NCI-H2081 (cell line): Measurements from ENCODE around the gene TTLL11.
A peak's percentile ranks its signal among the peaks of the same experiment; 100 is the strongest.

Experiments used
- DNase-seq, 2 experiments: peaks; one replicate each; lab custom pipeline; 2025; lab: John Stamatoyannopoulos, UW

TTLL11 gene, protein sequence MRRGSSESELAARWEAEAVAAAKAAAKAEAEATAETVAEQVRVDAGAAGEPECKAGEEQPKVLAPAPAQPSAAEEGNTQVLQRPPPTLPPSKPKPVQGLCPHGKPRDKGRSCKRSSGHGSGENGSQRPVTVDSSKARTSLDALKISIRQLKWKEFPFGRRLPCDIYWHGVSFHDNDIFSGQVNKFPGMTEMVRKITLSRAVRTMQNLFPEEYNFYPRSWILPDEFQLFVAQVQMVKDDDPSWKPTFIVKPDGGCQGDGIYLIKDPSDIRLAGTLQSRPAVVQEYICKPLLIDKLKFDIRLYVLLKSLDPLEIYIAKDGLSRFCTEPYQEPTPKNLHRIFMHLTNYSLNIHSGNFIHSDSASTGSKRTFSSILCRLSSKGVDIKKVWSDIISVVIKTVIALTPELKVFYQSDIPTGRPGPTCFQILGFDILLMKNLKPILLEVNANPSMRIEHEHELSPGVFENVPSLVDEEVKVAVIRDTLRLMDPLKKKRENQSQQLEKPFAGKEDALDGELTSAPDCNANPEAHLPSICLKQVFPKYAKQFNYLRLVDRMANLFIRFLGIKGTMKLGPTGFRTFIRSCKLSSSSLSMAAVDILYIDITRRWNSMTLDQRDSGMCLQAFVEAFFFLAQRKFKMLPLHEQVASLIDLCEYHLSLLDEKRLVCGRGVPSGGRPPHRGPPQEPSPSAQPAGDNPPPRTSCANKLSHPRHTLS

DNA sequence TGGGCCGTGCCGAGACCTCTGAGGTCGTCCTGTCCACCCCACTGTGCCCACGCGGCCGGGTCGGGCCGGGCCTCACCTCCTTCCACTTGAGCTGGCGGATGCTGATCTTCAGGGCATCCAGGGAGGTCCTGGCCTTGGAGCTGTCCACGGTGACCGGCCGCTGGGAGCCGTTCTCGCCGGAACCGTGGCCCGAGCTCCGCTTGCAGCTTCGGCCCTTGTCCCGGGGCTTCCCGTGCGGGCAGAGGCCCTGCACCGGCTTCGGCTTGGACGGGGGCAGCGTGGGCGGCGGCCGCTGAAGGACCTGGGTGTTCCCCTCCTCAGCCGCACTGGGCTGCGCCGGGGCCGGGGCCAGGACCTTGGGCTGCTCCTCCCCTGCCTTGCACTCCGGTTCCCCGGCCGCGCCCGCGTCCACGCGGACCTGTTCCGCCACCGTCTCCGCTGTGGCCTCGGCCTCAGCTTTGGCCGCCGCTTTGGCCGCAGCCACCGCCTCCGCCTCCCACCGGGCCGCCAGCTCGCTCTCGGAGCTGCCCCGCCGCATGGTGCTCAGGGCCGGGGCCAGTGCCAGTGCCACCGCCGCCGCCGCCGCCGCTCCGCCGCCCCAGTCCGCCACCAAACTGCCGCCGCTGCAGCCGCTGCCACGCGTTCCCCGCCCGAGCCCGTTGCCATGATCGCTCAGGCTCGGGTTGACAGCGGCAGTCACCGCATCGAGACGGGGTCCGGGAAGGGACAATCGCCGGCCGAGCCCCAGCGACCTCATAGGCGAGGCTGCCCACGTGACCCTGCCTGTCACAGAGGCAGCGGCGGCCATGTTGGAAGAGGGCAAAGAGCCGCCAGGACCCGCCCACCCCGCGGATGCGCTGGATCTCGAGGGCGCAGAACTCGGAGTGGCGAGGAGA lies at the start of gene TTLL11:
TSS of gene TTLL11 (minus strand) at position 698 of the 896 bp plus-strand sequence. CDS start at position 538, 160 bp downstream.
- DNase-seq = peak; percentile 91 to 94

DNA sequence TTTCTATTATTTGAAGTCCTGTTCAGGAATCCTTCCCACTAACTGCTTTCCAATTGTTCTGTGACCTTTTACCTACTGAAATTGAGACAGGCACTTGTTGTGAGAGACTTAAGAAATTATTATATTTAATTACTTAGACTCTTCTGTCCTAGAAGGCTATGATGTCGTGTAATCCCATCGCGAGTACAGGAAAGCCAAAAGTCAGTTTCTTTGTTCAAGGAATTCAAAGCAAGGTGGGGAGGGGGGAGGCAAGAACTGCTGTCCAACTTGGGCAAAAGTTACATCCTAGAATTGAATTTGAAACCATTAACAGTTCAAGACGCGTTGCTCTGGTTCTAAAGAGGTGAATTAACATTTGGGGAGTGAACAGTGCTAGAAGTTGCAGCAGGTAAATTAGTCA lies 48.6 kb upstream of the TTLL11 start:
- DNase-seq = no peak

GRCh38 chr9:122140368-122141193 lies 47.5 kb upstream of the TTLL11 start:
- DNase-seq = no peak

DNA sequence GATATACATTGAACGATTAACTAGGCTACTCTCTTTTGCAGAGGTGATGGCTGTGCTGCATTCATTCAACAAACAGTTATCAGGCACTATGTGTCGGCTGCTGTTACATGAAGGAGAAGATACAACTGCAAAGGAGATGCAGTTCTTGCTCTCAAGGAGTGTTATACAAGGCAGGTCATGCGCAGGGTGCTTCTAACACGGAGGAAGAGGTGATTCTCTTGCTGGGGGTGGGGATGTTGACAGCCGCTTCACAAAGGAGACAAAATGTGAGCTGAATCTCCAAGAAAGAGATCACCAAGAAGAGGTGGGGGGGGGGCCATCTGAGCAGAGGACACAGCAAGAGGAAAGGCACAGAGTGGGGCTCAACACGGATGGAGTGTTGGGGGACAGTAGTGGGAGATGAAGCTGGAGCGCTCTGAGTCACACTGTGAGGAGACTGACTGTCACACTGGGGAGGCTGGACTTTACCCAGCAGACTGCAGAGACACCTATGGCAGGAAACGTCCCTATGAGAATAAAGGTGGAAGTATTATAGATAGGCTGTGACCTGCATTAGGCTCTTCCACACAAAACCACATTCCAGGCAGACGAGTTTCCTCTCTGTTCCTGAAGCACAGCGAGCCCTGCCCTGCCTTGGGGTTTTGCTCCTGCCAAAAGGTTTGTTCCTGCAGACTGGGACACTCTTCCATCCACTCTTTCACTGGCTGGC lies 45.6 kb upstream of the TTLL11 start:
- DNase-seq = no peak

DNA sequence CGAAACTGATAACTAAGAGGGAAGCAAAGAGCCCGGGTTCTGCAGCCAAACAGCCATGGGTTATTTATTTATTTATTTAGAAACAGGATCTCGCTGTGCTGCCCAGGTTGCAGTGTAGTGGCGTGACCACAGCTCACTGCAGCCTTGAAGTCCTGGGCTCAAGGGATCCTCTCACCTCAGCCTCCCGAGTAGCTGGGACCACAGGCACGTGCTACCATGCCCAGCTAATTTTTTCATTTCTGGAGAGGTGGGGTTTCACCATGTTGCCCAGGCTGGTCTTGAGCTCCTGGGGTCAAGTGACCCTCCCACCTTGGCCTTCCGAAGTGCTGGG lies 42.4 kb upstream of the TTLL11 start:
- no peak for DNase-seq

DNA sequence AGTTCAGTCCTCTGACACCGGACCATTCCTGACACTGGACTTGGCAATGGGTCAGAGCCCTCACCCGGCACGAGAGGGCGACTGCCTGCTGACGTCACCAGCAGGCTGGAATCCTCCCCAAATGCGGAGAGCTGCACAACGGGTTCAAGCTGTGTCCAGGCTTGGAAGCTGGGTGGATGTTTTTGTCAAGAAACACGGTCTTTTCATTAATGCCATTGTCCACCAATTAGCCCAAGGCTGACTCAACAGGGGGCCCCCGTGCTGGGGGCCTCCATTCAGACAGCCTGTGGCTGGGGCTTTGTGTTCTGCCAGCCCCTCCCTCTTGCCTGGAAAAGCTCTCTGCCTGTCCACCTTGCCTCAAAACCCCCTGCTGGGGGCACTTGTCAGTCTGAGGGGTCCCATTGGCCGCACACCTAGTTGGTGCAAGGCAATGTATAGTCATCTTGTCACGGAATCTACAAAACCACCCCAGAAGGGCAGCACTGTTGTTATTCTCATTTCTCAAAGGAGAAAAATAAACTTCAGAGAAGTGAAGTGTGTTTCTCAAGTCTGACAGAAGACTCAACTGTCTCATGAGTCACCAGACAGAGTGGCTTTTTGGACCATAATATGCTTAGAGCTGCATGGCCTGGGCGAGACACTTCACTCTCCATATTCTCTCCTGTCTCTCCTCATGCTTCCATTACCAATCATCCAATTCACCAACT lies 41.9 kb upstream of the TTLL11 start:
- DNase-seq = no peak

DNA sequence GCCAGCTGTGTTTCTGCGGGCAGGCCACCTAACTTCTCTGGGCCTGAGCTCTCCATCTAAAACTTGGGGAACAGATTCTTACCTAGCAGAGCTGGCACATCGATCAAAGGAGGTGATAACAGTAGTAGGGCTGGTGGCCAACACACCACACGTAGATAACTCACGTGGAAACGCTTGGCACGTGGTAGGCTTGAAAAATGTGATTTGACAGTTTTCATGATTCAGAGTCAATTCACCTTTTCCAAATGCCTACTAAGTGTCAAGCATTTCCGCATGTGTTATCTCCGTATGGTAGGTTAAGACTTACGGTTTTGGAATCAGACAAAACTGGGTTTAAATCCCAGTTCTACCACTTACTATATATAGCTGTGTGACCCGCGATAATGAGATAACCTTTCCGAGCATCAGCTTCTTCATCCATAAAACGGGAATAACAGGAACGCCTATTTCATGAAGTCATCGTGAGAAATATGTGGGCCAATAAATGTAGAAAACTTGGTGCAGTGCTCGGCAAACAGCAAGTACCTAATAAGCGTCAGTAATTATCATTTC lies 41.0 kb upstream of the TTLL11 start:
- DNase-seq = no peak

GRCh38 chr9:122133263-122133983 lies 40.3 kb upstream of the TTLL11 start:
- DNase-seq = peak in 1 of 2 experiments; percentile 7

- no peak for DNase-seq
These were observed 39.4 kb upstream of the TTLL11 start for GRCh38 chr9:122132539-122132938.

GRCh38 chr9:122131401-122132001 lies 38.4 kb upstream of the TTLL11 start:
- DNase-seq = peak in 1 of 2 experiments; percentile 33

DNA sequence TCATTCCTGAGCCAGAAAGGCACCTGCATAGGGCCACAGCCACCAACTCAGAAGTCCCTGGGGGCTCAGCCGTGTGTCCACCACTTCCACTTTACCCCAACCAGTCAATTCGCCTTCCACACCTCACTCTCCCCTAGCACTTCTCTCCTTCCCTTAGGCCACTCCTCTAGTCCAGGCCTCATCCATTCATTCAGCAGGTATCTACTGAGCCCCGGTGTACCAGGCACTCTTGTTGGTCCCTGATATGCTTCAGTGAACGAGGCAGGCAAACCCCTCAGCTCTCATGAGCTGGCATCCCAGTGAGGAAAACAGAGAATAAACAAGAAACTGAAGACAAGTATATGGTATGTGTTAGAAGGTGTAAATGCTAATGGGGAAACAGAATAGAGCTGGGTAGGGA lies 37.7 kb upstream of the TTLL11 start:
- no peak for DNase-seq

DNA sequence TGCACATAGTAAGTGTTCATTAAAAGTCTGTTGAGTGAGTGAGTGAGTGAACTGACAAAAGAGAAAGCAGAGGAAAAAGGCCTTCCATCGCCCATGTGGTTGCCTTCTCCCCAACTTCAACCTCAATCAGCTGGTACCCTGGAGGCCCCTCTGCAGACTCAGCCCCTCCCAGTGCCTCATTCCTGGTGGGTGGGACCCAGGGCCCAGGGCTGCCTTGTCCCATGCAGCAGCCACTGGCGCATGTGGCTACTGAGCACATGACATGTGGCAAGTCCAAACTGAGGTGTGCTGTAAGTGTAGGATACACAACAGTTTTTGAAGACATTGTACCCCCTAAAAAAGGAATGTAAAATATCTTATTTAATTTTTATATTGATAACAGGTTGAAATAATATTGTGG lies 36.9 kb upstream of the TTLL11 start:
- no peak for DNase-seq

GRCh38 chr9:122128969-122129343 lies 35.8 kb upstream of the TTLL11 start:
- DNase-seq = no peak

DNA sequence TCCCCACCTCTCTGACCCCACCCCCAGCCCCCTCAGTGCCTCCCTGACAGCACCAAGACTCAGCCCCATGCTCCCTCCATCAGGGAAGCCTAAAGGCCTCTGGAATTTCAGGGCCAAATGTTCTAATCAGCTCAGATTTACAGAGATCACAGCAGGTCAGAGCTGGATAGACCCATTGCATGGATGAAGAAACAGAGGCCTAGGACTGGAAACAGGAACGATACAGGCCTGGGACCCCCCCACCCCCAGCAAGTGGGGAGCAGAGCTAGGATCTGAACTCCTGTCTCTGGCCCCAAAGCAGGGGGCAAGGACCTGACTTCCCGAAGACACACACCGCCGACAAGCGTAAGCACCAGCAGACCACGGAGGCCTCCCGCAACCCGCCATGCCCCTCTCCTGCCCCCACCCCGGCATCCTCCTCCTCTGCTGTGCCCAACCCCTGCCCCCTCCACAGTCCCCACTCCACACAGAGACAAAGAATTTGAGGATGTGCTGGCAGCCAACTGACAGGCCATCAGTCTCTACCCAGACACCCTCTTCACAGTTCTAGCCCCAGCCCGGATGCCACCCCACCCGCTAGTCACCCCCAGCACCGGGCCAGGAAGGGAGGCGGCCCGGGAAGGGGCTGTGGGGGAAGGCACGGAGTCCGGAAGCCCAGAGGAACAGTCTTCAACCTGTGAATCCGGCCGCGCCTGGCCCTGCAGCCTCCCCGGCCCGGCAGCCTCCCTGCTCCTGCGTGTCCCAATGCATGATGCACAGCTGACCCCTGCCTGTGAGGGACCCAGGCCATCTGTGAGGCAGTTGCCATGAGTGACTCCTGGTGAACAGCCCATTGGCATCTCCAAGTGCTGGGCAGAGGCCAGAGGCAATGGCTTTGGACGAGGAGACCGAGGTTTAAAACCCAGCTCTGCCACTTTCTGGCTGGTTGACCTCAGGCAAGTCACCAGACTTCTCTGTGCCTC lies 35.2 kb upstream of the TTLL11 start:
- no peak for DNase-seq

DNA sequence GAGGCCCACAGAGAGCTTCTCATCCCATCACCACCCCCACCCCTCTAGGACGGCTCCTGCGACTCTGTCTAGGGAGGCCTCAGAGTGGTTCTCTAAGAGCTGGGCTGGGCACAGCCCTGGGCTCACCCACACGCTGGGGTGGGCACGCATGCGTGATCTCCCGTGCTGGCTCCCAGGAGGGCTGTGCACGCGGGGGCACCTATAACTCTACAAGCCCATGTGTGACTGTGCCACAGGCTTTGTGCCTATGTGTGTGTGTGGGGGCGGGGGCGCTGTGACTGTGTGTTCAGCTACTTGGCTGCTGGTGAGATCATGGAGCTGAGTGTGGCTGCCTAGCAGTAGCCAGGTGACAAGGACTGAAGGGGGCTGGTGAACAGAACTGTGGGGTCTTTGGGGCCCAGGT lies 34.3 kb upstream of the TTLL11 start:
- DNase-seq = no peak

GRCh38 chr9:122126331-122127261 lies 33.5 kb upstream of the TTLL11 start:
- DNase-seq = no peak
